GM21515 (cell line): ENCODE data around the gene ZNF41.
"Not testable (repeated sequence)": the region's sequence is repeated elsewhere in the genome, so short reads cannot be mapped to it uniquely, and the experiment has no call there.

Experiments used
- ATAC-seq: cut with Tn5 transposase; IDR thresholded peaks from one replicate; pipeline ENCODE4 v1.9.1; 2021; ENCODE audit not compliant: unreplicated experiment

The ZNF41 gene

DNA sequence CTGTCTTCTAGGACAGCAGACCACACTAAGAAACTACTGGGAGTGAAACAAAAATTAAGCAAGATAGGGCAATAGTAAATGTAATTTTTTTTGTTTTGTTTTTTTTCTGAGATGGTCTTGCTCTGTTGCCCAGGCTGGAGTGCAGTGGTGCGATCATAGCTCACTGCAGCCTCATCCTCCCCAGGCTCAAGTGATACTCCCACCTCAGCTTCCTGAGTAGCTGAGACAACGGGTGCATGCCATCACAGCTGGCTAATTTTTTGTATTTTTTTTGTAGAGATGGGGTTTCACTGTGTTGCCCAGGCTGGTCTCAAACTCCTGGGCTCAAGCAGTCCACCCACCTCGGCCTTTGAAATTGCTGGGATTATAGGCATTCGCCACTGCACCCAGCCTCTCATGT, 9.1 kb upstream of the ZNF41 start:
- not testable (repeated sequence) for ATAC-seq

DNA sequence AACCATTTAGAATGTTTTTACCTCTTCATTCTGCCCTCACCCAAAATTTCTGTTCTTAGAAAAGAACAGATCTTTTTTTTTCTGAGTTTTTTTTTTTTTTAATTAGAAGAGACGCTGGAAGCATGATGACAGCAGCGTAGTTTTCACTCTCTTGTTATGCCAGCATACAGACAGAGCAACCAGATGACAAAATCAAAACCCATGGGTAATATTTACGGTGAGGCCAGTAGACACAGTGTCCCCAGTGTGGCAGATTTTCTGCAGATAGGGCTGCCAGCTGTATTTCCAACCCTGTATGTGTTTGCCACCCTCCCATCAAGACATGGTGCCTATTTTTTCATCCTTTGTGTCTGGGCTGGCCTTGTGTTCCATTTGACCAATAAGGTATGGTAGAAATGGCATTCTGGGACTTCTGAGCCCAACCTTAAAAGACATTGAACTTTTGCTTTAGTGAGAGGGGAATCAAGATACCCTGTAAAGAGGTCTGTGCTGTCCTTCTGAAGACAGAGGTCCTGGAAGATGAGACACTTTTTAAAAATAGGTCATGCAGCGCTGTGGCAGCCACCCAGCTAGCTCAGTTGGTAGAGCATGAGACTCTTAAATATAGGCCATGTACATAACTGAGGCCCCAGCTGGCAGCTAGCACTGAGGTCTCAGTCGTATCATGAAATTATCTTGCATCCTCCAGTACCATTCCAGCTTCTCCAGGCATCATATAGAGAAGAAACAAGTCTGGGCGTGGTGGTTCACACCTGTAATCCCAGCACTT, 6.7 kb upstream of the ZNF41 start:
- ATAC-seq = no peak

DNA sequence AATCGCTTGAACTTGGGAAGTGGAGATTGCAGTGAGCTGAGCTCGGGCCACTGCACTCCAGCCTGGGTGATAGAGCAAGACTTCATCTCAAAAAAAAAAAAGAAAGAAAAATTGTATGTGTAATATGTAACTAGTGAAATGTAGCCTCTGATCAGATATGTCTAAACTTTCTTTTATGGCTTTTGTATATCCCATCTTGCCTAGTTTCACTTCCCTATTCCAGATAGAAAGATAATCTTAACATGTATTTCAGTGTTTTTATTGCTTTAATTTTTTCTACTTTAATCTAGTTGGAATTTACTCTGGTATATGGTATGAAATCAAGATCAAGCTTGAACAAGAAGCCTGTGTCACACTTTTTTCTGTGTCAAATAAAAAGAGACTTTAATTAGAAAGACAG, 1.9 kb upstream of the ZNF41 start:
- no peak for ATAC-seq

DNA sequence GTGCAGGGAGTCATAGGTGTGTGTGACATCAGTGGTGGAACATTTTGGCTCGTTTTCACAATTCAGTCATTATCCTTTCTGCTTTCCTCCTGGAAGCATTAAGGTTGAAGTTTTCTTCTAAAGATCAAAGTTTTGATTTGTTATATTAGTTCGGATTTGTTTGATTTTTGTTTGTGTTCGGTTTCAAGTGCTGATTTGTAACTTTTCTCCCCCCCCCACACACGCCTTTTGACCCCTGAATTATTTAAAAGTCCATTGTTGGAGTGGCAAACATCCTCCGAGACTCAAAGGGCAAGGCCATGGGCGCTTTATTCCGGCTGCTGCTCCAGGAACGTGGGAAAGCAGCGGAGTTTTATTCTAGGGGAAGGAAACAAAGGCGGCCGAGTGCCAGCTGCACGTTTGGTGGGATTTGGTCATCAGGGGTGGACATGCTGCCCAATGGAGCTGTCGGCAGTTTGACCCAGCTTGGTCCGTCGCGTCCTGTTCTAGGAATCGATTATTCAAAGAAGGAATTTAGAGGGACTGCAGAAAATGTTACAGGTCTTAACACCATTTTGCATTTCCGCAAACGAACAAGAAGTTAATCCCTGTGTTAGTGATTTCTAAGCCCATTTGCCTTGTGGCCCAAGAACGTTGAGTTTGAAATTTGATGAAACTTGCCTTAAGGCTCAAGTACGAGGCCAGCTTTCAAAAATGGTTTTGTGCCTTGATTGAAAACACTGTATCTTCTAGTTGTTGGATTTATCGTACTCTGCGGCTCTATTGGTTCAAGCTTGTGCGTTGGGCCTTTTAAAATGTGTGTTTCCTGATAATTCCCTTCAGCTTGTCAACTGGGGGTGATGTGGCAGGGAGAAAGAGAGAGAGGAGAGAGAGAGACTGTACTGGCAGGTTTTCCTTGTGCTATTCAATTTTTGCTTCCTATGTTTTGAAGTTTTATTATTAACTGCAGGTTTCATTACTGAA, 565 bp upstream of the ZNF41 start:
- ATAC-seq = no peak

DNA sequence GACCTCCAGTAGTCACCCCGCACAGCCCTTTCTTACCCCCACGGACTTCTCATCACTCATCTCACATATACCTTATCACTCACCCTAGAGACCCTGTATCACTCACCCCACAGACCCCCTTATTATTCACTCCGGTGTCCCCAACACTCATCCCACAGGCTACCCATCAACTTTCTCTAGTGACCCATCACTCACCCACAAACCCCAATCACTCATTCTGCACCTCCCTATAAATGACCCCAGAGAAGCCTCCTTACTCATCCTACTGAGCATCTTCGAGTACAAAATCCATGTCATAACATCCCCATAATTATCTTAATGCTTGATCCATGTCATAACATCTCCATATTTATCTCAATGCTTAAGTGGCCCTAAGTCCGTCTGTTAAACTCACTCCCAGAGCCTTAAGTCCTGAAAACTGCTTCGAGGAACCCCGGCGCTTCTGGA, 934 bp downstream of the ZNF41 start:
- no peak for ATAC-seq

DNA sequence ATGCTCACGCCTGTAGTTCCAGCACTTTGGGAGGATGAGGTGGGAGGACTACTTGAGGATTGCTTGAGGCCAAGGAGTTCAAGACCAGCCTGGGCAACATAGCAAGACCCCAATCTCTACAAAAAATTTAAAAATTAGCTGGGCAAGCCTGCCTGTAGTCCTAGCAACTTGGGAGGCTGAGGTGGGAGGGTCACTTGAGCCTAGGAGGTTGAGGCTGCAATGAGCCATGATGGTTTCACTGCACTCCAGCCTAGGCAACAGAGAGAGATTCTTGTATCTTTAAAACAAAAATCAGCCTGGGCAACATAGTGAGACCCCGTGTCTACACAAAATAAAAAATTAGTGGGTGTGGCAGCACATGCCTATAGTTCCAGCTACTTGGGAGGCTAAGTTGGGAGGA, 1.9 kb downstream of the ZNF41 start:
- no peak for ATAC-seq

DNA sequence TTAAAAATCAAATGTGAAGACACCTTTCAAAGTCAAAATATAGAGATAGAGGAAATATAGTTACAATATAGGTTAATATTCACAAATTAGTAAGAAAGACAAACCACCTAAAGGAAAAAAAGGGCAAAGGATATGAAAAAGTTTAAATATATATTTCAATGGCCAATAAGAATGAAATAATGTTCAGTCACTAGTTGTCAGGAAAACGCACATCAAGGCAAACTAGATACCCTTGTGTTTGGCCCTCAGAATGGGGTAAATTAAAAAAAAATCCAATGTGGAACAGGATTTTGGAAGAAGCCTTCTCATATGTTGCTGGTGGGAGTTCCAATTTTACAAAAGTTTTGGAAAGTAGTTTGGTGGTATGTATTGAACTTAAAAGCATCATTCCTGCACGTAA, 2.4 kb downstream of the ZNF41 start:
- ATAC-seq = no peak

DNA sequence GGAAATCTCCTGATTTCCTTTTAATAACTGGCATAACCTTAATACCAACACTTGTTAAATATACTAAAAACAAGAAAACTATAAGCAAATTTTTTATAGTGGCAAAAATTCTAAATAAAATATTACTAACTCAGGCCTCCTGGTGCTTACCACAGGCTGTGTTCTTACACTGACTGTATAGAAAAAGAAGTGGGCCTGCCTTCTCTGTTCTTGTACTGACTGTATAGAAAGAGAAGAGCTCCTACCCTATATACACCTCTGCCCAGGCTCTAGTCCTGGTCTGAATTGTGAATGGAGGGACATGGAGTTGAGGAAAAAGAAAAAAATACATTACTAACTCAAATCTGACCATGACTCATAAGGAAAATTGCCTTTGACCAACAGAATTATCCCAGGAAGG, 7.5 kb downstream of the ZNF41 start:
- ATAC-seq = no peak

DNA sequence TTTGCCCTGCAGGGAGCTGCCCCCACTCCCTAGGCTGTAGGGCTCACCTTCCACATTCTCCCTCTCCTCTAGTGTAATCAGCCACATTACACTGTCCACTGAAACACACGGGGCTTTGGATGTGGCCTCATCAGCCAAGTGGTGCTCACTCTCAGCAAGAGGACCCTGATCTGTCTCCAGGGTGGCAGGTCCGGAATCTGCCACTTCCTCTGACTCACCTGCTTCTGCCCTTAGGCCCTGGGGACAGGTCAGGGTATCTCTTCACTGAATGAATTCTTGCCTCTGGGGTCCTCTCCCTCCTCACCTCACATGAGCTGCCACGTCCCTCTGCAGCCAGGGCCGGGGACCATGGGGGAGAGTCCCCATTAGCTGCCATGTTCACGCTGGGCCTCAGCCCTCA, 15.9 kb downstream of the ZNF41 start:
- no peak for ATAC-seq

DNA sequence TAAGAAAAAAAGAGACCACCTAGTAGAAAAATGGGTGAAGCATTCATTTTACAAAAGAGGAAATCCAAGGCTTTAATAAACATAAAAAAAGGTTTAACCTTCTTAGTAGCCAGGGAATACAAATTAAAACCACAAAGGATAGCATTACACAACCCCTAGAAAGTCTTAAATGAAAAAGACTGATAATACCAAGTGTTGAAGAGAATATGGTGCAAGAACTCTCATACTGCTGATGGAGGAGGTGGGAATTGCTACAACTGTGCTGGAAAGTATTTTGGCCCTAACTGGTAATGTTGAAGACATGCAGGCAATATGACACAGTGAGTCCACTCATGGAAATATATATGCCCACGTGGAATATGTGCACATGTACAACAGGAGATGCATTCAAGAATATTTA, 22.5 kb downstream of the ZNF41 start:
- no peak for ATAC-seq

DNA sequence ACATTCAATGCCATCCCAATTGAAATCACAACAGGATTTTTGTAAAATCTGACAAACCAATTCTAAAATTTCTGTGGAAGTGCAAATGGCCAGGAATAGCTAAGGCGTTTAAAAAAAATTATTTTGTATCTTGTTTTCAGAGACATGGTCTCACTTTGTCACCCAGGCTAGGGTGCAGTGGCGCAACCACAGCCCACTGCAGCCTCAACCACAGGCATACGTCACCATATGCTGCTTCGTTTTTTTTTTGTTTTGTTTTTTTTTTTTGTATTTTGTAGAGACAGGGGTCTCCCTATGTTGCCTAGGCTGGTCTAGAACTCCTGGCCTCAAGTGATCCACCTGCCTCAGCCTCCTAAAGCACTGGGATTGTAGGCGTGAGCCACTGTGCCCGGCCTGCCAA, 24.5 kb downstream of the ZNF41 start:
- no peak for ATAC-seq

DNA sequence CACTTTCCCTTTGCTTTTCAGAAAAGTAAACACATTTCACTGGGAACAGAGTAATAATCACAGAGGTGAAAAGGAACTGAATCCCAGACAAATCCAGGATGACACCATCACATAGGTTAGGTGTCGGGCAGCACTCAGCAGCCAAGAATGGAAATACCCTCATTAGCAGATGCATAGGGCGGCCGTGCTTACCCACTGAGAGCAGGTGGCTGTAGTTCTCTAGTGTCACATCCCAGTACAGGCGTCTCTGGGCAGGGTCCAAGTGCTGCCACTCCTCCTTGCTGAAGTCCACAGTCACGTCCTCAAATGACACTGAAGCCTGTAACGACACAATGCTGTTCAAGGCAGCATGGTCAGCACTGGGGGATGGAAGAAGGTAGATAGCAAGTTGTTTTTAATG, 26.9 kb downstream of the ZNF41 start:
- ATAC-seq = no peak

DNA sequence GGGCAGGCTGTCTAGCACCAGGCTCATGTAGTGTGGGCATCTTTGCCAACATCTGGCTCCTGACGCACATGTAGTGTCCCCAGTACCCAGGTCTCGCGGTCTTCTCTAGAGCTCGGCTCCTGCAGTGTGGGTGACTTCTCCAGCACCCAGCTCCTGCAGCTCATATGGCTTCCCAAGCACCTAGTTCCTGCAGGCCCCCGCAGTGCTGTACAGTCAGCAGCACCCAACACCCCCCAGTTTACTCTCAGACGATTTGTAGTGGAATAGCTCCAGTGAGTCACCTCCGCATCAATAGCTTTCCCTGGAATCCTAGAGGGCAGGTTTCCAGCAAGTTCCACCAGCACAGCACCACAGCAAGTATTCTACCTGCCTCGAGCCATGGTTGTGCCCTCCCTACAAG, 30.9 kb downstream of the ZNF41 start:
- no peak for ATAC-seq

DNA sequence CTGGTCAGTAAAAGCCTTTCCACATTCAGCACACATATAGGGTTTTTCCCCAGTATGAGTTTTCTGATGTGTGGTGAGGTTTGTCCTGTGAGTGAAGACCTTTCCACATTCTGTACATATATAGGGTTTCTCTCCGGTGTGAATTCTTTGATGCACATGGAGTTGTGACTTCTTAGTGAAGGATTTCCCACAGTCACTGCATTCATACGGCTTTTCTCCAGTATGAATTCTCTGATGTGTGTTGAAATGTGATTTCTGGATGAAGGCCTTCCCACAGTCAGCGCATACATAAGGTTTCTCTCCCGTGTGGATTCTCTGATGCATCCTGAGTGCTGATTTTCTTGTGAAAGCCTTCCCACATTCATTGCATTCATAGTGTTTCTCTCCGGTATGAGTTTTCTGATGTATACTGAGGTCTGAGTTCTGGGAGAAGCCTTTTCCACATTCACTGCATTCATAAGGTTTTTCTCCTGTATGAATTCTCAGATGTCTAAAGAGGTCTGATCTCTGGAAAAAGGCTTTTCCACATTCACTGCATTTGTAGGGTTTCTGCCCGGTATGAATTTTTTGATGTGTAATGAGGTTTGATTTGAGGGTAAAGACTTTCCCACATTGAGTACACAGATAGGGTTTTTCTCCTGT, 34.7 kb downstream of the ZNF41 start:
- no peak for ATAC-seq

DNA sequence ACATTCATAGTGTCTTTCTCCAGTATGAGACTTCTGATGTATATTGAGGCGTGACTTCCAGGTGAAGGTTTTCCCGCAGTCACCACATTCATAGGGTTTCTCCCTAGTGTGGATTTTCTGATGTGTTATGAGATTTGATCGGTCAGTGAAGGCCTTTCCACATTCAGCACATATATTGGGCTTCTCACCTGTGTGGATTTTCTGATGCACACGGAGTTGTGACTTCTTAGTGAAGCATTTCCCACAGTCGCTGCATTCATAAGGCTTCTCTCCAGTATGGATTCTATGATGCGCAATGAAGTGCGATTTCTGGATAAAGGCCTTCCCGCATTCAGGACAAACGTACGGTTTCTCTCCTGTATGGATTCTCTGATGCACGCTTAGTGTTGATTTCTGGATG, 35.4 kb downstream of the ZNF41 start:
- ATAC-seq = no peak

DNA sequence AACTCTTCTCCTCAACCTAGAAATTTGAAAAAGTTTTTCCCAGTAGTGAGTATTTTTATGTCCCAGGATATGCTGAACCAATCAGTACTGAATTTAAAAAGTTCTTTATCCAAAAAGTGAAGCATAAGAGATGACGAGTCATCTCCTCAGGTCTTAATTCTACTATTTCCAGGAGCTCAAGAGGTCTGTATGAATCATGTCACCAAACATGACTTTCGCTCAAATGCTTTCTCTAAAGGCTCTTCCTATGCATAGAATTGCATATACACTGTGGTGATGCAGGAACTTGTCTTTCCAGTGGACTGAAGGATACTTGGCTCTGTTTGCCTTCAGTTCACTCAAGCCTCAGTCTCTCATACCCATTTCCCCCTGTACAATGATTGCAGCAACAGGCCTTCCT, 36.1 kb downstream of the ZNF41 start:
- no peak for ATAC-seq

DNA sequence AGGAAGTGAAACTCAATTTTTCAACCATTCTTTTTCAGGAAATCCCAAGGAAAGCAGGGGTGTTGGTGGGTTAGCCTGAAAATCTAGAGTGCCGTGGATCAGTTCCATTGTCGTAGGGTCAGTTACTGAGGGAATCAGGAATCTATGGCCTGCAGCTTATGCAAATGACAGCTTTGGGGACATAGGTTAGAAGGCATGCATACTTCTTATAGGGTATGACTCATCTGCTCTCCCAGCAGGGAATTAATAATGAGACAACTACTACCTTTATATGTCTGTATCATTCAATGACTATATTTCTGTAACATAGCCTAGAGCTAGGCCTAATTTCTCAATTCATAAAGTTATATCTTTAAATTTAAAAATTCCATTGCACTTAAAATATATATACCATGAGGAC, 36.6 kb downstream of the ZNF41 start:
- no peak for ATAC-seq

DNA sequence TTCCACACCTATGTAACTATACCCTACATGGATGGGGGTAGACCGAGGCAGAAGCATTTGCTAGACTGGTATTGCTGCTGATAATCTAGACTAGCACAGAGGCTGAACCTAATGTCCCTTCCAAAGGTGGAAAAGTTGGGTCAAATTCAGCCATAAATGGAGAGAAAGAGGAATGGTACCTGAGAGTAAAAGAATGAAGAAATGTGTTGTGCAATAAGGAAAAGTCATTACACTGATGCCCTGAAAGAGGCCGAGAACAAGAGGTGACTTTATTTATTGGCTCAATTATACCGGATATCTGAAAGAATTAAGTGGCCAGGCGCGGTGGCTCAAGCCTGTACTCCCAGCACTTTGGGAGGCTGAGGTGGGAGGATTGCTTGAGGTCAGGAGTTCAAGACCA, 52.1 kb downstream of the ZNF41 start:
- no peak for ATAC-seq

DNA sequence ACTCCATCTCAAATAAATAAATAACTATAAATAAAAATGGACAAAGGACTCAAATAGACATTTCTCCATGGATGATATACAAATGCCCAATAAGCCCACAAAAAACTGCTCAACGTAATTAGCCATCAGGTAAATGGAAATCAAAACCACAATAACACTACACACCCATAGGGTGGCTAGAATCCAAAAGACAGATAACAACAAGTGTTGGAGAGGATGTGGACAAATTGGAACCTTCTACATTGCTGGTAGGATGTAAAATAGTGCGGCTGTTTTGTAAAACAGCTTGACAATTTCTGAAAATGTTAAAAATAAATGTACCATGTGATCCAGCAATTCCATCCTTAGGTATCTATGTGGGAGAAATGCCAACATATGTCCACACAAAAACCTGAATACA, 60.6 kb downstream of the ZNF41 start:
- ATAC-seq = no peak

DNA sequence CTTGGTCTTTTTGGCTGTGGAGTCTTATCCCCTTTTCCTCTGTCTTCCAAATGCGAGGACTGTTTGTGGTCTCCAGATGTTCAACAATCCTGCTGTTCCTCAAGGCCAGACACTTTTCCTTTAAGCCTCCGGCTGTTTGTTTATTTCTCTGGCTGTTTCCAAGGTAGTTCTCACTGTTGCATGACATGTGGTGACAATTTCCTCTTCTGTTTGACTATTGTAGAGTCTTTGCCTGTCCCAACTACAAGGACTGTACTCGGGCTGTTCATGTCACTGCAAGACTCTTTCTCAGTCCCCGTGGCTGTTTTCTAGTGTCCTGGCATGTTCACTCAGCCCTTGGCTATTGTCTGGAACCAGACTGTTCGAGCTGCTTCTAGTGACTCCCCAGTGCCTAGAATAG, 62.1 kb downstream of the ZNF41 start:
- ATAC-seq = no peak

DNA sequence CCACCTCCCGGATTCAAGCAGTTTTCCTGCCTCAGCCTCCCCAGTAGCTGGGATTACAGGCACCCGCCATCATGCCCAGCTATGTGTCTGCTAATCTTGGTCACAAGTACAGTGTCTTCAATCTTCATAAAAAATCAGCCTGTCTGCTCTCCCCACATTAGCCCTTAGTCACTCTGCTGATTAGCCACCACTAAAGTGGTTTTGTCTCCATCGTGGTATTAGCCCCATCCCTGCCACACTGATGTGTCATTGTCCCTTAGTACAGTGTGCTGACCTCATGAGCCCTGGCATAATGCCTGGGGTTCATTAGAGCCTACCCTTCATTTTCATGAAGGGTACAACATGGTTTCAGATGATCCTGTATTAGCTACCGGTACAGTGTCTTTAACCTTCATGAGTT, 62.8 kb downstream of the ZNF41 start:
- no peak for ATAC-seq

DNA sequence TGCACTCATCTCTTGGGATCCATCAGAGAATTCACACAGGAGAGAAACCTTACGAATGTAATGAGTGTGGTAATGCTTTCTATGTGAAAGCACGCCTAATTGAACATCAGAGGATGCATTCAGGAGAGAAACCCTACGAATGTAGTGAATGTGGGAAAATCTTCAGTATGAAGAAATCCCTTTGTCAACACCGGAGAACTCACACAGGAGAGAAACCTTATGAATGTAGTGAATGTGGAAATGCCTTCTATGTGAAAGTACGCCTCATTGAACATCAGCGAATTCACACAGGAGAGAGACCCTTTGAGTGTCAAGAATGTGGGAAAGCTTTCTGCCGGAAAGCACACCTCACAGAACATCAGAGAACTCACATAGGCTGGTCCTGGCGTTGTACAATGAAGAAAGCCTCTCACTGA, 69.8 kb downstream of the ZNF41 start:
- no peak for ATAC-seq
